B cell (primary cell): Measurements from ENCODE around the gene PRKACA. TPM values are rescaled to one million over a fixed set of nuclear protein-coding genes. Genes with fewer than 3 reads are reported as not detected.

Experiments used
- ATAC-seq: fragments of 200-7000 bp; cut with Tn5 transposase; one replicate; pipeline ENCODE4 v1.10.0; 2021; ENCODE audit warnings: low read depth, mild to moderate bottlenecking, moderate number of reproducible peaks, moderate library complexity
- CTCF ChIA-PET: fragments of 350-600 bp; sonication (Branson Sonifier 250); formaldehyde crosslinking; loops from one replicate; lab custom pipeline; 2021; ENCODE audit warnings: antibody characterized with exemption, inconsistent platforms; lab: Charles Lee
- POLR2A ChIA-PET: fragments of 350-600 bp; sonication (Branson Sonifier 250); formaldehyde crosslinking; loops from one replicate; lab custom pipeline; 2021; ENCODE audit warnings: antibody characterized with exemption; lab: Charles Lee
- DNase-seq: peaks from one replicate; pipeline ENCODE4 v3.0.0; 2013
- H2AFZ ChIP-seq: 2 replicates; pipeline ENCODE4 v1.6.1; 2012; ENCODE audit warnings: mild to moderate bottlenecking, low read depth, low read length; ENCODE audit not compliant: insufficient read depth, poor library complexity, severe bottlenecking
- H3K27ac ChIP-seq, 2 donors: 1 replicate in 1 of 2; 2 replicates in 1 of 2; pipeline ENCODE4 v1.5.1; 2012 to 2013; ENCODE audit warnings: low read length in 2 of 2, mild to moderate bottlenecking in 2 of 2, moderate library complexity in 1 of 2
- H3K27me3 ChIP-seq, 4 experiments: fragments of 200-600 bp in 1 of 4; sonication (generic) in 1 of 4; replicated peaks in 1 of 4; 1 replicate in 2 of 4; 2 replicates in 2 of 4; pipeline versions ENCODE4 v1.6.1 to v1.7.0; 2013 to 2016; ENCODE audit warnings: low read length in 3 of 4, mild to moderate bottlenecking in 2 of 4, mixed read lengths in 1 of 4, moderate library complexity in 1 of 4; ENCODE audit not compliant: insufficient read depth in 4 of 4, control insufficient read depth in 3 of 4; ENCODE audit errors: control extremely low read depth in 1 of 4
- H3K36me3 ChIP-seq, 2 experiments: replicated peaks in 1 of 2; 1 replicate in 1 of 2; 2 replicates in 1 of 2; pipeline versions ENCODE4 v1.6.1 to v1.7.1; 2013; ENCODE audit warnings: low read length in 1 of 2; ENCODE audit not compliant: insufficient read depth in 2 of 2, control insufficient read depth in 1 of 2; ENCODE audit errors: control extremely low read depth in 1 of 2, extremely low read depth in 1 of 2
- H3K4me1 ChIP-seq, 2 donors: fragments of 200-600 bp in 1 of 2; sonication (generic) in 1 of 2; 1 replicate in 1 of 2; 2 replicates in 1 of 2; pipeline versions ENCODE4 v1.5.1 to v1.6.1; 2013 to 2017; ENCODE audit warnings: low read length in 2 of 2; ENCODE audit not compliant: control insufficient read depth in 2 of 2, insufficient read depth in 2 of 2
- H3K4me2 ChIP-seq: replicated peaks from 2 replicates; pipeline ENCODE3; 2012; ENCODE audit warnings: mild to moderate bottlenecking, low read depth, low read length; ENCODE audit not compliant: poor library complexity, severe bottlenecking
- H3K4me3 ChIP-seq, 5 experiments: fragments of 200-600 bp in 1 of 5; sonication (generic) in 1 of 5; 1 replicate in 3 of 5; 2 replicates in 2 of 5; pipeline versions ENCODE4 v1.5.1 to v1.7.0; 2011 to 2016; ENCODE audit warnings: low read length in 4 of 5, mild to moderate bottlenecking in 4 of 5, low read depth in 2 of 5, control low read depth in 1 of 5, moderate library complexity in 1 of 5; ENCODE audit not compliant: insufficient read depth in 1 of 5; ENCODE audit errors: control extremely low read depth in 1 of 5, extremely low read depth in 1 of 5
- H3K79me2 ChIP-seq: fragments of 200-600 bp; sonication (generic); one replicate; pipeline ENCODE4 v1.6.0; 2016; ENCODE audit warnings: low read length; ENCODE audit not compliant: control insufficient read depth, insufficient read depth
- H3K9ac ChIP-seq: fragments of 200-600 bp; sonication (generic); 2 replicates; pipeline ENCODE4 v1.6.1; 2017; ENCODE audit warnings: mild to moderate bottlenecking, low read length, moderate library complexity
- H3K9me3 ChIP-seq, 3 donors: one replicate each; pipeline versions ENCODE4 v1.6.1 to v1.7.1; 2013; ENCODE audit warnings: low read length in 2 of 3; ENCODE audit not compliant: control insufficient read depth in 2 of 3, insufficient read depth in 1 of 3; ENCODE audit errors: control extremely low read depth in 1 of 3
- H4K20me1 ChIP-seq: 2 replicates; pipeline ENCODE4 v1.6.0; 2012; ENCODE audit warnings: mild to moderate bottlenecking, low read length; ENCODE audit not compliant: insufficient read depth, control insufficient read depth, poor library complexity, severe bottlenecking
- H3K27ac Mint-ChIP-seq: one replicate; pipeline ENCODE4 v1.8.0; 2021; ENCODE audit warnings: mixed read lengths
- H3K27me3 Mint-ChIP-seq: one replicate; pipeline ENCODE4 v1.8.0; 2021; ENCODE audit warnings: mixed read lengths
- H3K4me1 Mint-ChIP-seq: one replicate; pipeline ENCODE4 v1.8.0; 2021; ENCODE audit warnings: mixed read lengths
- H3K4me3 Mint-ChIP-seq: one replicate; pipeline ENCODE4 v1.8.0; 2021; ENCODE audit warnings: mixed read lengths
- H3K9me3 Mint-ChIP-seq: one replicate; pipeline ENCODE4 v1.8.0; 2022; ENCODE audit warnings: mixed read lengths; ENCODE audit not compliant: insufficient read depth
- CTCF ChIP-seq: fragments of 200-600 bp; IDR thresholded peaks from one replicate; pipeline ENCODE4 v1.8.0; 2022; ENCODE audit warnings: antibody characterized with exemption, mild to moderate bottlenecking
- EZH2 ChIP-seq: IDR thresholded peaks from 2 replicates; pipeline ENCODE4 v1.6.1; 2012; ENCODE audit warnings: borderline replicate concordance, low read depth, mild to moderate bottlenecking, moderate library complexity, low read length; ENCODE audit not compliant: insufficient read depth, poor library complexity, severe bottlenecking
- WGBS: methylation state at CpG from one replicate; pipeline ENCODE4 v1.1.5; 2013; ENCODE audit warnings: missing lambda C conversion rate; ENCODE audit not compliant: insufficient coverage; 5-methylcytosine and 5-hydroxymethylcytosine counted together
- intact Hi-C: fragments of 100-400 bp; cut with micrococcal nuclease; formaldehyde crosslinking; loops from one replicate; pipeline ENCODE4 v1.10.0; 2022
- polyA plus RNA-seq: library from polyadenylated mRNA; depleted of rRNA; stranded (reverse); fragments of >200 nt; gene quantifications from 2 replicates; pipeline ENCODE4 v1.2.3, GENCODE V29; 2012
- total RNA-seq, 2 donors: library from RNA; stranded (reverse); fragments of 120-200 nt in 1 of 2; gene quantifications; 1 replicate in 1 of 2; 2 replicates in 1 of 2; pipeline versions ENCODE4 v1.2.3 to v1.2.4, GENCODE V29; 2013 to 2022

PRKACA gene
- total and polyA plus RNA-seq, 2 donors (not counting 1 experiment from before 2014, with no cell fraction given), result 36.8 to 43.0 TPM

GRCh38 chr19:14110650-14111049, 6.9 kb downstream of the PRKACA start:
- CTCF ChIA-PET, result interaction anchor here (1.2 kb wide), 1 partner anchor 26 kb away, joined by 3 read pairs; the partner anchor contains the start of gene ASF1B

More at GRCh38 chr19:14110650-14111049, 6.9 kb downstream of the PRKACA start:
- H3K79me2 ChIP-seq, result peaks cover 45% of the 10 kb centered on the region
- H3K4me3 ChIP-seq, result no peak overlapping the region
- Mint-ChIP-seq H3K27me3 (no peaks in the 10 kb centered on the region), H3K27ac (no peak overlapping the region), H3K4me1 (peaks cover 14% of the 10 kb centered on the region), H3K4me3 (no peak overlapping the region), H3K9me3 (no peaks in the 10 kb centered on the region)
- DNase-seq, result no peak
- 88% methylated on average over 1 of the region's 2 CpGs for WGBS
- ATAC-seq, result no peak
- H3K4me1 ChIP-seq, result peaks cover 14% of the 10 kb centered on the region in 2 donors
- H3K9ac ChIP-seq, result no peak overlapping the region
- no peaks in the 10 kb centered on the region for H3K27me3 ChIP-seq
- no peaks in the 10 kb centered on the region for H3K9me3 ChIP-seq
- no peak overlapping the region for H2AFZ ChIP-seq
- H3K4me2 ChIP-seq, result no peak overlapping the region
- H3K27ac ChIP-seq, result no peak overlapping the region
- intact Hi-C loops, result no loop called here
- peaks cover 43% of the 10 kb centered on the region for H4K20me1 ChIP-seq
- POLR2A ChIA-PET, result no interaction called here
- TF ChIP-seq EZH2, result no peak
- no peak for TF ChIP-seq CTCF
- peaks cover 0 to 2% of the 10 kb centered on the region in 2 experiments for H3K36me3 ChIP-seq
